ENCODE results near the gene LTBP3. TPM values are rescaled to one million over a fixed set of nuclear protein-coding genes. Genes with fewer than 3 reads are reported as not detected.

The LTBP3 gene
- total and polyA plus RNA-seq, 4 donors, result 8.8 to 46.2 (median 17.0) TPM

- no peaks in the 10 kb centered on the region for H3K27me3 ChIP-seq (ENCODE audit: control insufficient read depth in 4 of 4, insufficient read depth in 4 of 4, low read length in 3 of 4)
- WGBS, result 87% methylated on average over 43 of the region's 43 CpGs
- H3K27ac ChIP-seq (ENCODE audit: low read depth in 1 of 2, low read length in 2 of 2), result no peak overlapping the region
- H3K4me1 ChIP-seq (ENCODE audit: control insufficient read depth in 4 of 4, insufficient read depth in 4 of 4, low read length in 3 of 4), result peaks cover 7 to 24% (median 17%) of the 10 kb centered on the region in 4 donors
- peaks cover 3 to 28% (median 16%) of the 10 kb centered on the region in 4 donors for H3K36me3 ChIP-seq (ENCODE audit: control insufficient read depth in 4 of 4, insufficient read depth in 3 of 4, low read depth in 1 of 4, low read length in 3 of 4)
- H3K9me3 ChIP-seq (ENCODE audit: control insufficient read depth in 4 of 4, low read length in 3 of 4), result no peaks in the 10 kb centered on the region
- DNase-seq (ENCODE audit: low spot score), result no peak
- H3K9ac ChIP-seq (ENCODE audit: low read depth in 1 of 2, low read length in 2 of 2), result no peak overlapping the region
- H3K4me3 ChIP-seq (ENCODE audit: low read depth in 1 of 3, low read length in 3 of 3), result no peak overlapping the region
- TF ChIP-seq, protein P1, sequence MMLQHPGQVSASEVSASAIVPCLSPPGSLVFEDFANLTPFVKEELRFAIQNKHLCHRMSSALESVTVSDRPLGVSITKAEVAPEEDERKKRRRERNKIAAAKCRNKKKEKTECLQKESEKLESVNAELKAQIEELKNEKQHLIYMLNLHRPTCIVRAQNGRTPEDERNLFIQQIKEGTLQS (IDR thresholded peaks at IDR 0.05), result no peak
- TF ChIP-seq JUND (IDR thresholded peaks at IDR 0.05) (no peak), TAF1 (conservative IDR thresholded peaks at IDR 0.05) (no peak), HNF4G (IDR thresholded peaks at IDR 0.05) (no peak), REST (IDR thresholded peaks at IDR 0.05) (no peak), RXRA (IDR thresholded peaks at IDR 0.05) (no peak), MAX (IDR thresholded peaks at IDR 0.05) (no peak), FOXA1 (IDR thresholded peaks at IDR 0.05) (no peak), YY1 (IDR thresholded peaks at IDR 0.05) (no peak), SP1 (IDR thresholded peaks at IDR 0.05) (no peak), NR2F2 (IDR thresholded peaks at IDR 0.05) (no peak), ZBTB33 (IDR thresholded peaks at IDR 0.05) (no peak), FOXA2 (IDR thresholded peaks at IDR 0.05) (no peak), EGR1 (IDR thresholded peaks at IDR 0.05; ENCODE audit: low read depth in 2 of 2) (no peak), GABPA (IDR thresholded peaks at IDR 0.05 in 1 of 2, conservative IDR thresholded peaks at IDR 0.05 in 1 of 2) (no peak), HNF4A (conservative IDR thresholded peaks at IDR 0.05) (no peak), RAD21 (IDR thresholded peaks at IDR 0.05) (no peak)
- TF ChIP-seq, protein P2, sequence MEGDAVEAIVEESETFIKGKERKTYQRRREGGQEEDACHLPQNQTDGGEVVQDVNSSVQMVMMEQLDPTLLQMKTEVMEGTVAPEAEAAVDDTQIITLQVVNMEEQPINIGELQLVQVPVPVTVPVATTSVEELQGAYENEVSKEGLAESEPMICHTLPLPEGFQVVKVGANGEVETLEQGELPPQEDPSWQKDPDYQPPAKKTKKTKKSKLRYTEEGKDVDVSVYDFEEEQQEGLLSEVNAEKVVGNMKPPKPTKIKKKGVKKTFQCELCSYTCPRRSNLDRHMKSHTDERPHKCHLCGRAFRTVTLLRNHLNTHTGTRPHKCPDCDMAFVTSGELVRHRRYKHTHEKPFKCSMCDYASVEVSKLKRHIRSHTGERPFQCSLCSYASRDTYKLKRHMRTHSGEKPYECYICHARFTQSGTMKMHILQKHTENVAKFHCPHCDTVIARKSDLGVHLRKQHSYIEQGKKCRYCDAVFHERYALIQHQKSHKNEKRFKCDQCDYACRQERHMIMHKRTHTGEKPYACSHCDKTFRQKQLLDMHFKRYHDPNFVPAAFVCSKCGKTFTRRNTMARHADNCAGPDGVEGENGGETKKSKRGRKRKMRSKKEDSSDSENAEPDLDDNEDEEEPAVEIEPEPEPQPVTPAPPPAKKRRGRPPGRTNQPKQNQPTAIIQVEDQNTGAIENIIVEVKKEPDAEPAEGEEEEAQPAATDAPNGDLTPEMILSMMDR (IDR thresholded peaks at IDR 0.05; ENCODE audit: low read depth, low read length, missing input control), result no peak
These were observed 19.8 kb downstream of the LTBP3 start for GRCh38 chr11:65538232-65538914.

Data from liver (tissue), 9 donors.